DND-41 (cell line): ENCODE results near the gene ADAMTSL3.

Experiments used
- ATAC-seq: fragments of 200-7000 bp; cut with Tn5 transposase; 3 replicates; pipeline ENCODE4 v1.9.1; 2021; ENCODE audit warnings: low read depth; ENCODE audit not compliant: insufficient read depth
- DNase-seq: peaks from one replicate; pipeline ENCODE4 v3.0.0-alpha.2; 2020
- H2AFZ ChIP-seq: 2 replicates; pipeline ENCODE4 v1.6.0; 2012; ENCODE audit warnings: low read depth, low read length
- H3K27ac ChIP-seq: 2 replicates; pipeline ENCODE4 v1.5.1; 2012; ENCODE audit warnings: low read length, inconsistent platforms
- H3K27me3 ChIP-seq: fragments of 200-600 bp; sonication (generic); 2 replicates; pipeline ENCODE4 v1.6.0; 2012; ENCODE audit warnings: low read length, mild to moderate bottlenecking, inconsistent platforms; ENCODE audit not compliant: insufficient read depth, poor library complexity
- H3K36me3 ChIP-seq: 2 replicates; pipeline ENCODE4 v1.5.1; 2012; ENCODE audit warnings: low read length, inconsistent platforms; ENCODE audit not compliant: insufficient read depth
- H3K4me1 ChIP-seq: 2 replicates; pipeline ENCODE4 v1.5.1; 2012; ENCODE audit warnings: mild to moderate bottlenecking, low read length; ENCODE audit not compliant: insufficient read depth
- H3K4me2 ChIP-seq: 2 replicates; pipeline ENCODE4 v1.6.0; 2012; ENCODE audit warnings: mild to moderate bottlenecking, moderate library complexity, low read length, inconsistent platforms; ENCODE audit not compliant: insufficient read depth
- H3K4me3 ChIP-seq, 2 experiments: fragments of 200-600 bp in 1 of 2; shearing (Covaris generic) in 1 of 2; 2 replicates each; pipeline ENCODE4 v1.5.1; 2012 to 2016; ENCODE audit warnings: inconsistent platforms in 2 of 2, low read length in 2 of 2, mild to moderate bottlenecking in 2 of 2, low read depth in 1 of 2, moderate library complexity in 1 of 2
- H3K79me2 ChIP-seq: 2 replicates; pipeline ENCODE4 v1.6.0; 2012; ENCODE audit warnings: low read length, inconsistent platforms; ENCODE audit not compliant: insufficient read depth
- H3K9ac ChIP-seq: 2 replicates; pipeline ENCODE4 v1.6.0; 2012; ENCODE audit warnings: low read depth, mild to moderate bottlenecking, inconsistent platforms, low read length, moderate library complexity
- H3K9me3 ChIP-seq: 2 replicates; pipeline ENCODE4 v1.5.1; 2012; ENCODE audit warnings: low read length, moderate library complexity, mild to moderate bottlenecking, inconsistent platforms; ENCODE audit not compliant: insufficient read depth, severe bottlenecking
- H4K20me1 ChIP-seq: 2 replicates; pipeline ENCODE4 v1.6.0; 2012; ENCODE audit warnings: low read length; ENCODE audit not compliant: insufficient read depth
- CTCF ChIP-seq: IDR thresholded peaks from 2 replicates; pipeline ENCODE4 v1.5.1; 2012; ENCODE audit warnings: borderline replicate concordance, low read length, moderate library complexity, mild to moderate bottlenecking; ENCODE audit not compliant: poor library complexity, severe bottlenecking; ENCODE audit errors: extremely low read depth
- EZH2 ChIP-seq: IDR thresholded peaks from 3 replicates; pipeline ENCODE4 v1.6.1; 2012; ENCODE audit warnings: borderline replicate concordance, low read depth, mild to moderate bottlenecking, moderate library complexity, low read length, inconsistent platforms; ENCODE audit not compliant: severe bottlenecking

Gene ADAMTSL3

GRCh38 chr15:83853232-83853631 is 199.3 kb downstream of the ADAMTSL3 start:
- ATAC-seq, result no peak
- Histone ChIP-seq H2AFZ (no peak overlapping the region), H3K9me3 (no peaks in the 10 kb centered on the region), H3K4me2 (no peak overlapping the region), H4K20me1 (no peaks in the 10 kb centered on the region), H3K4me3 (no peak overlapping the region), H3K36me3 (no peaks in the 10 kb centered on the region), H3K27me3 (no peaks in the 10 kb centered on the region), H3K27ac (no peak overlapping the region), H3K79me2 (no peaks in the 10 kb centered on the region), H3K9ac (no peak overlapping the region), H3K4me1 (no peaks in the 10 kb centered on the region)
- DNase-seq, result no peak
- no peak for TF ChIP-seq CTCF
- TF ChIP-seq EZH2, result no peak

GRCh38 chr15:83854321-83854720 is 200.4 kb downstream of the ADAMTSL3 start:
- Histone ChIP-seq H4K20me1 (no peaks in the 10 kb centered on the region), H3K27ac (no peak overlapping the region), H3K36me3 (no peaks in the 10 kb centered on the region), H3K4me1 (no peaks in the 10 kb centered on the region), H2AFZ (no peak overlapping the region), H3K4me3 (no peak overlapping the region), H3K9ac (no peak overlapping the region), H3K27me3 (no peaks in the 10 kb centered on the region), H3K9me3 (no peaks in the 10 kb centered on the region), H3K79me2 (no peaks in the 10 kb centered on the region), H3K4me2 (no peak overlapping the region)
- no peak for ATAC-seq
- TF ChIP-seq CTCF (no peak), EZH2 (no peak)
- no peak for DNase-seq

GRCh38 chr15:83854950-83855707 is 201.2 kb downstream of the ADAMTSL3 start:
- Histone ChIP-seq H3K79me2 (no peaks in the 10 kb centered on the region), H3K27me3 (no peaks in the 10 kb centered on the region), H3K9me3 (no peaks in the 10 kb centered on the region), H3K4me3 (no peak overlapping the region), H4K20me1 (no peaks in the 10 kb centered on the region), H3K4me1 (no peaks in the 10 kb centered on the region), H3K36me3 (no peaks in the 10 kb centered on the region), H3K9ac (no peak overlapping the region), H3K4me2 (no peak overlapping the region), H2AFZ (no peak overlapping the region), H3K27ac (no peak overlapping the region)
- TF ChIP-seq EZH2 (no peak), CTCF (no peak)
- DNase-seq (no peak), ATAC-seq (no peak)

GRCh38 chr15:83855956-83856355 is 202.0 kb downstream of the ADAMTSL3 start:
- no peaks in the 10 kb centered on the region for H3K79me2 ChIP-seq
- H3K36me3 ChIP-seq, result no peaks in the 10 kb centered on the region
- no peak overlapping the region for H3K9ac ChIP-seq
- no peaks in the 10 kb centered on the region for H3K4me1 ChIP-seq
- H3K4me3 ChIP-seq, result no peak overlapping the region
- no peaks in the 10 kb centered on the region for H3K27me3 ChIP-seq
- ATAC-seq (no peak), DNase-seq (no peak)
- H2AFZ ChIP-seq, result no peak overlapping the region
- no peaks in the 10 kb centered on the region for H4K20me1 ChIP-seq
- no peak overlapping the region for H3K27ac ChIP-seq
- H3K4me2 ChIP-seq, result no peak overlapping the region
- H3K9me3 ChIP-seq, result no peaks in the 10 kb centered on the region
- no peak for TF ChIP-seq EZH2
- no peak for TF ChIP-seq CTCF
